Muscle layer of duodenum (tissue), 2 donors: ENCODE measurements around the gene GADD45A.
A peak's percentile ranks its signal among the peaks of the same experiment; 100 is the strongest.
"Not testable (repeated sequence)": the region's sequence is repeated elsewhere in the genome, so short reads cannot be mapped to it uniquely, and the experiment has no call there.

ENCODE experiments used
- H3K27ac ChIP-seq: one replicate; pipeline ENCODE4 v1.7.0; 2013; ENCODE audit warnings: mild to moderate bottlenecking, low read length
- H3K27me3 ChIP-seq: one replicate; pipeline ENCODE4 v1.7.0; 2013; ENCODE audit warnings: low read depth, mild to moderate bottlenecking, control low read depth, low read length
- H3K36me3 ChIP-seq, 2 donors: one replicate each; pipeline ENCODE4 v1.7.0; 2013; ENCODE audit warnings: low read length in 2 of 2, control low read depth in 1 of 2, mild to moderate bottlenecking in 1 of 2; ENCODE audit not compliant: insufficient read depth in 2 of 2, control insufficient read depth in 1 of 2
- H3K4me1 ChIP-seq, 2 donors: one replicate each; pipeline ENCODE4 v1.7.0; 2013; ENCODE audit warnings: low read length in 2 of 2, mild to moderate bottlenecking in 2 of 2, control low read depth in 1 of 2, moderate library complexity in 1 of 2; ENCODE audit not compliant: insufficient read depth in 2 of 2, control insufficient read depth in 1 of 2
- H3K4me3 ChIP-seq, 2 donors: one replicate each; pipeline ENCODE4 v1.7.0; 2013; ENCODE audit warnings: low read length in 2 of 2, low read depth in 1 of 2, mild to moderate bottlenecking in 1 of 2
- H3K9me3 ChIP-seq, 2 donors: one replicate each; pipeline ENCODE4 v1.7.0; 2013; ENCODE audit warnings: low read length in 2 of 2, control low read depth in 1 of 2, mild to moderate bottlenecking in 1 of 2; ENCODE audit not compliant: control insufficient read depth in 1 of 2
- donor health status: healthy.

GADD45A gene

GRCh38 chr1:67723126-67723525 lies 38.1 kb downstream of the GADD45A start:
- H3K4me3 ChIP-seq: no peak overlapping the region
- H3K9me3 ChIP-seq: no peaks in the 10 kb centered on the region
- peaks cover 13 to 24% of the 10 kb centered on the region in 2 donors for H3K4me1 ChIP-seq
- H3K27me3 ChIP-seq: no peaks in the 10 kb centered on the region
- peak overlapping the region; percentile 37 for H3K27ac ChIP-seq
- no peaks in the 10 kb centered on the region for H3K36me3 ChIP-seq

GRCh38 chr1:67723620-67724019 lies 38.6 kb downstream of the GADD45A start:
- H3K9me3 ChIP-seq: no peaks in the 10 kb centered on the region
- no peaks in the 10 kb centered on the region for H3K27me3 ChIP-seq
- H3K27ac ChIP-seq: peak overlapping the region; percentile 37
- H3K36me3 ChIP-seq: no peaks in the 10 kb centered on the region
- H3K4me1 ChIP-seq: peaks cover 13 to 24% of the 10 kb centered on the region in 2 donors
- H3K4me3 ChIP-seq: no peak overlapping the region

GRCh38 chr1:67724928-67725560 lies 40.0 kb downstream of the GADD45A start:
- Histone ChIP-seq H3K4me3 (no peak overlapping the region), H3K27ac (peak overlapping the region; percentile 28), H3K4me1 (peaks cover 13 to 24% of the 10 kb centered on the region in 2 donors), H3K36me3 (no peaks in the 10 kb centered on the region), H3K9me3 (no peaks in the 10 kb centered on the region), H3K27me3 (no peaks in the 10 kb centered on the region)

GRCh38 chr1:67726224-67726623 lies 41.2 kb downstream of the GADD45A start:
- H3K36me3 ChIP-seq: no peaks in the 10 kb centered on the region
- H3K4me1 ChIP-seq: peaks cover 13 to 24% of the 10 kb centered on the region in 2 donors
- H3K27me3 ChIP-seq: no peaks in the 10 kb centered on the region
- H3K4me3 ChIP-seq: no peak overlapping the region
- no peak overlapping the region for H3K27ac ChIP-seq
- H3K9me3 ChIP-seq: no peaks in the 10 kb centered on the region

GRCh38 chr1:67729872-67730271 lies 44.9 kb downstream of the GADD45A start:
- Histone ChIP-seq H3K9me3 (no peaks in the 10 kb centered on the region), H3K4me1 (peaks cover 16 to 20% of the 10 kb centered on the region in 2 donors), H3K27ac (no peak overlapping the region), H3K27me3 (no peaks in the 10 kb centered on the region), H3K4me3 (no peak overlapping the region), H3K36me3 (no peaks in the 10 kb centered on the region)

- peaks cover 12 to 16% of the 10 kb centered on the region in 2 donors for H3K4me1 ChIP-seq
- not testable (repeated sequence) for H3K27ac ChIP-seq, H3K4me3 ChIP-seq, H3K9me3 ChIP-seq, H3K27me3 ChIP-seq, H3K36me3 ChIP-seq
These were observed 45.3 kb downstream of the GADD45A start for GRCh38 chr1:67730312-67730711.

- Histone ChIP-seq H3K9me3 (no peaks in the 10 kb centered on the region), H3K4me1 (peaks cover 16 to 22% of the 10 kb centered on the region in 2 donors), H3K4me3 (no peak overlapping the region), H3K27ac (no peak overlapping the region), H3K36me3 (no peaks in the 10 kb centered on the region), H3K27me3 (no peaks in the 10 kb centered on the region)
These were observed 46.3 kb downstream of the GADD45A start for GRCh38 chr1:67731322-67731721.

- H3K36me3 ChIP-seq: no peaks in the 10 kb centered on the region
- no peaks in the 10 kb centered on the region for H3K9me3 ChIP-seq
- H3K27ac ChIP-seq: no peak overlapping the region
- H3K4me3 ChIP-seq: no peak overlapping the region
- H3K27me3 ChIP-seq: no peaks in the 10 kb centered on the region
- H3K4me1 ChIP-seq: peaks cover 28 to 30% of the 10 kb centered on the region in 2 donors
These were observed 47.8 kb downstream of the GADD45A start for GRCh38 chr1:67732750-67733151.

GRCh38 chr1:67733681-67734322 lies 48.8 kb downstream of the GADD45A start:
- H3K27ac ChIP-seq: no peak overlapping the region
- no peaks in the 10 kb centered on the region for H3K36me3 ChIP-seq
- H3K4me3 ChIP-seq: no peak overlapping the region
- H3K4me1 ChIP-seq: peaks cover 28 to 30% of the 10 kb centered on the region in 2 donors
- H3K9me3 ChIP-seq: no peaks in the 10 kb centered on the region
- no peaks in the 10 kb centered on the region for H3K27me3 ChIP-seq

GRCh38 chr1:67734323-67734690 lies 49.3 kb downstream of the GADD45A start:
- peaks cover 28 to 30% of the 10 kb centered on the region in 2 donors for H3K4me1 ChIP-seq
- no peaks in the 10 kb centered on the region for H3K9me3 ChIP-seq
- H3K27me3 ChIP-seq: no peaks in the 10 kb centered on the region
- no peak overlapping the region for H3K4me3 ChIP-seq
- no peaks in the 10 kb centered on the region for H3K36me3 ChIP-seq
- H3K27ac ChIP-seq: no peak overlapping the region

- H3K36me3 ChIP-seq: no peaks in the 10 kb centered on the region
- H3K4me3 ChIP-seq: no peak overlapping the region
- peaks cover 28 to 30% of the 10 kb centered on the region in 2 donors for H3K4me1 ChIP-seq
- peak overlapping the region; percentile 80 for H3K27ac ChIP-seq
- H3K27me3 ChIP-seq: no peaks in the 10 kb centered on the region
- H3K9me3 ChIP-seq: no peaks in the 10 kb centered on the region
These were observed 50.2 kb downstream of the GADD45A start for GRCh38 chr1:67735206-67735605.
